Activated CD4-positive, alpha-beta T cell treated with anti-CD3 and anti-CD28 coated beads, Interleukin-2, amount 50 U/mL, for 1 hour (primary cell): Measurements from ENCODE around the gene ADGRE1.

Experiments
- DNase-seq: peaks from one replicate; pipeline ENCODE4 v3.0.0-alpha.2; 2020

ADGRE1 gene

DNA sequence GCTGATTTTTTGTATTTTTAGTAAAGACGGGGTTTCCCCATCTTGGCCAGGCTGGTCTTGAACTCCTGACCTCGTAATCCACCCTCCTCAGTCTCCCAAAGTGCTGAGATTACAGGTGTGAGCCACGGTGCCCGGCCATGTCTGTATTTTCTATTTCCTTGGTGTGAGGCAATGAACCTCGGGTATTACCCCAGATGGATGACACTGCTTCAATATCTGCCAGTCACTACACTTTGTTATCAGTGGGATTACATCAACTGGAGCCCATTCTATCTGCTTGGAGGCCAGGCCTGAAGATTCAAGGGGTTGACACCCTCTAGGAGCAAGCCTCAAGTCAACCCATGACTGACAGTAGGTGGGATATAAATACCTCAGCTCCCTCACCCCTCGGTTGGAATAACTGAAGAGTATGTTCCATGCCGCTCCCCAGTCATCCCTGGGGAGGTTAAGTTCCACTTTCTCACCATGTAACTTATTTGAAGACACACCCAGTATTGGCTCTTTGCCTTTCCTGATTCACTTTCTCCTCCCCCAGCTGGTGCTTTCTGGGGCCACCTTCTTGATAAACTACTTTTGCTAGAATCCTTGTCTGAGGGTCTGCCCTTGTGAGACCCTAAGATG lies 992 bp upstream of the ADGRE1 start:
- no peak for DNase-seq

DNA sequence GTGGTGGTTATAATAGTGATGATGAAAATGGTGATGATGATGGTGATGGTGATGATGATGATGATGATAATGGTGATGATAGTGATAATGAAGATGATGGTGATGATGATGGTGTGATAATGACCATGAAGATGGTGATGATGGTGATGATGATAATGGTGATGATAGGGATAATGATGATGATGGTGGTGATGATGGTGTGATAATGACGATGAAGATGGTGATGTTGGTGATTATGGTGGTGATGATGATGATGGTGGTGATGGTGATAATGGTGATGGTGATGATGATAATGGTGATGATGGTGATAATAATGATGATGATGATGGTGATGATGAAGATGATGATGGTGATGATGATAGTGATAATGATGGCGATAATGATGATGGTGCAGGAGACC lies 1.6 kb downstream of the ADGRE1 start:
- no peak for DNase-seq

DNA sequence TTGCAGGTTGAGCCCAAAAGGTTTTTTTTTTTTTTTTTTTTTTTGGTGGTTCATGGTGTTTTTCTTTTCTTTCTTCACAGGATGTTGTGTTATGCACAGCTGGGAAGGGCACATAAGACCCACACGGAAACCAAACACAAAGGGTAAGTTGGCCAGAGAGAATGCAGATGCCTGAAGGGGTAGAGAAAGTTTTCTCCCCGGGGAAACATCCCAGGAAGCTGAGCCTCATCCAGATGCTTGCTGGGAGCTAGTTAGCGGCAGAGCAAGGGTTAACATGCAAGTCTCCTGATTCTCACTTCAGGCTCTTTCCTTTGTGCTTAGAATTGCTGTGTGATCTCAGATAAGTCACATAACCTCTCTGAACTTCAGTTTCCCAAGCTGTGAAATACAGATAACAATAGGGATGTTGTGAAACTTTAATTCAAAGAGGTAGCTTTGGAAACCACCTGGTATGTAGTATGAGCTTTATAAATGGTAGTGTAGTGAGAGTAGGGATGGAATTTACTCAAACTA lies 3.1 kb downstream of the ADGRE1 start:
- no peak for DNase-seq

DNA sequence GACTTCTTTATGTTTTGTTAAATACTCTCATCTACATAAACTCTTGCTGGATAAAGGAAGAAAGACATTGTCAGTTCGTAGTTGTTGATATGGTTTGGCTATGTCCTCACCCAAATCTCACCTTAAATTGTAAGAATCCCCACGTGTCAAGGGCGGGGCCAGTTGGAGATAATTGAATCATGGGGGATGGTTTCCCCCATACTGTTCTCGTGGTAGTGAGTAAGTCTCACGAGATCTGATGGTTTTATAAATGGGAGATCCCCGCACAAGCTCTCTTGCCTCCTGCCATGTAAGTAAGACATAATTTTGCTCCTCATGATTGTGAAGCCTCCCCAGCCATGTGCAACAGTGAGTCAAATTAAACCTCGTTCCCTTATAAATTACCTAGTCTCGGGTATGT lies 3.6 kb downstream of the ADGRE1 start:
- DNase-seq = peak; percentile 9

DNA sequence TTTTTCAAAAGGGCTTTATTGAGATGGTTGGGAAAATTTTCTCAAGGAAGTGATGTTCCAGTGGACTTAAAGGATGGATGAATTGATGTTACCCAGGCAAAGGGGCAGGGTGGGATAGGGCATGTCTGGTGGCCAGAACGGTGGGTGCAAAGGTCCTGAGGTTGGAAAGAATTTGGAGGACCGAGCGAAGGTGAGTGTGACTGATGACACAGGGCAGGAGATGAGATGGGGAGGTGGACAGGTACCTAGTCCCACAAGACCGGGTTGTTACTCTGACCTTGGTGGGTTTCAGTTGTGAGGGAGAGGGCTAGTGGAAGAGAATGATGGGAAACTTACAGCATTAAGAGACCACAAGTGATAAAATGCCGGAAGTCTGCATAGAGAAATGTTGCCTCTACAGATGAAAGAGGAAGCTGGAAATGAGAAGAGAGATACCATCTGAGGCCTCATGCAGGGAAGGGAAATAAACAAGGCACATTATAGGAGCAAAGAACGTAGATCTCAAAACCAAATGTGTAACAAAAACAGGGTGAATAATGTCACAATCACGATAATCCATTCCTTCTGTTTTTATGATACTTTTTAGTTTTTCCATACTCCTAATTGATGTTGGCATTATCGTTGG lies 4.5 kb downstream of the ADGRE1 start:
- no peak for DNase-seq

DNA sequence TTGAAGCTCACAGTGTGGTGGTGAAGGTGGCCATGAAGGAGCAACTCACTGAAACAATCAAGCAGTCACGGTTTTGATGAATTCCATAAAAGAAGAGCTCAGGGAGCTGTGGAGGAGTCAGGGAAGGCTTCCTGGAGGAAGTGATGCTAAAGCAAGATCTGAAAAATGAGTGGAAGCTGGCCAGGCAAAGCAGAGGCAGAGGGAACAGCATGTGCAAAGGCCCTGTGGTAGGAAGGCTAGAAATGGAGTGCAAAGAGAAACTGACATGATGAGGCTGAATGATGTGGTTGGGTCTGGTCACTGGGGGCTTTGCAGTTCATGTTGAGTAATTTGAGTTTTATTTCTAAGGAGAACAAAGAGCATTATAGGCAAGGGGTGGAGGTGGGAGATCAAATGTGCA lies 6.9 kb downstream of the ADGRE1 start:
- DNase-seq = no peak

DNA sequence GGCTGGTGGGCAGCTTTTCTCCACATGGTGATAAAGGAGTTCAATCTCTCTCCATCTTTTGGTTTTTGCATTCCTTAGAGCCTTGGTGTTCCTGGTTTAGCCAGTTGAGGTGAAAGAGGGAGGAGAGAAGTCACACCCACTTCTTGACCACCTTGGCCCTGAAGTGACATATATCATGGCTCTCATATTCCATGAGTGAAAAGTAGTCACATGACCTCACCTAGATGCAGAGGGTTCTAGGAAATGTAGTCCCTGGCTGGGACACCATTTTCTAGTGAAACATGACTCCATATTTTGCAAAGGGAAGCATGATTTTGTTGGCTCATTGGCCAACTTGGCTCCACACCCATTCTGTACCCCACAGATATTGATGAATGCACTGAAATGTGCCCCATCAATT lies 16.1 kb downstream of the ADGRE1 start:
- DNase-seq = no peak

DNA sequence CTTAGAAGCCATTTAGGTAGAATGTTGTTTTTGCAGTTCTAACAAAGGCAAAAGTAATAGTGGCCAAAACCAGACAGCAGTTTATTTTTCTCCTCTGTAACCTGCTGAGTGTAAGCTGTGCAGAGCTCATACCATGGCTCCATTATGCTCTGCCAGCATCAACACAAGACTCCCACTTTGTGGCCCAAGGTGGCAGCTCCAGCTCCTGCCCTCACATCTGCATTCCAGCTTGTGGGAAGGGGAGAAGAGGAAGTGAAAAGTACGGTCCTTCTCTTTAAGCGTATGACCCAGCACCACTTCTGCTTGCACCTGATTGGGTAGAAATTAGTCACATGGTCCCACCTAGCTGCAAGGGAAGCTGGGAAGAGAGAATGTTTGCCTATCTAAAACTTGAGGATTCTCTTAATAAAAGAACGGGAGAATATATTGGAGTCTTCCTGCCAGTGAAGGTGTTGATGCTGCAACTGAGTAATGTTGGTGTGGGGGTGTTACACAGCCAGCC lies 19.2 kb downstream of the ADGRE1 start:
- DNase-seq = no peak

DNA sequence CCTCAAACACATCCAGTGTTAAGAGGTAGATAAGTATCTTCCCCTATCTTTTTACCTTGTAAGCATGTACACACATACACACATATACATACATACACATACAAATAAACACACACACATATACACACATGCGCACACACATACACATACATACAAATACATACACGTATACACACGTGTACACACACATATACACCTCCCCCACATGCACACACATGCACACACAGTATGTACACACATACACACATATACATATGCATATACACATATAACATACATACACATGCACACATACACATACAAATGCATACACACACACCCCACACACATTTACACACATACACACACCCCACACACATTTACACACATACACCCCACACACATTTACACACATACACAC lies 24.1 kb downstream of the ADGRE1 start:
- DNase-seq = no peak

DNA sequence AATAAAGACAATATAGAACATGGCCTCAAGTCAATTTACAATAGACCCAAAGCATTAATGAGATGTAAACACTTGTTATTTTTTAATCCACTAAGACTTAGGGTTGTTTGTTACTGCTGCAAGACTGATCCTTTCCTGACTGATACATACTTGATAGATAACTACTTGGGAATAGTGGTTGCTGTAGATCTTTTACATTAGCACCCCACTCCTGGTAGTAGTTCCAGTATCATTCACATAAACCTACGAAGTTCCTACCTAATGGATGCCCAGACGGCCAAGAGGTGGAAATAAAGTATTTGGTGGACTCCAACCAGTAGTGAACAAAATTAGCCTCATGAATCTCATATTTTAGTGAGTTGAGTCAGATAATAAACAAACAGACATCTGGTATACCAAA lies 26.9 kb downstream of the ADGRE1 start:
- no peak for DNase-seq

DNA sequence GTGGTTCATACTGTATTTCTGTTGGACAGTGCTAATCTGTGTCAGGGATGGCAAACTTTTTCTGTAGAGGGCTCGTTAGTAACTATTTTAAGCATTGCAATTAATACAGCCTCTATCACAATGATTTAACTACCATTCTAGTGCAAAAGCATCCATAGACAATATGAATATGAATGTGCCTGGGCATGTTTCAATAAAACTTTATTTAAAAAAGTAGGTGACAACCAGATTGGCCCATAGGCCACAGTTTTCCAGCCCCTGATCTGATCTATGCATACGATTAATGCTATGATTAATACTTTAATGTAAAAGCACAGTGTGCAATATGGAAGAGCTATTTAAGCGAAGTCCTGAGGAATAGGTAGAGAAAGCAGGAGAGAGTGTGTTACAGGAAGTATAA lies 29.6 kb downstream of the ADGRE1 start:
- no peak for DNase-seq

DNA sequence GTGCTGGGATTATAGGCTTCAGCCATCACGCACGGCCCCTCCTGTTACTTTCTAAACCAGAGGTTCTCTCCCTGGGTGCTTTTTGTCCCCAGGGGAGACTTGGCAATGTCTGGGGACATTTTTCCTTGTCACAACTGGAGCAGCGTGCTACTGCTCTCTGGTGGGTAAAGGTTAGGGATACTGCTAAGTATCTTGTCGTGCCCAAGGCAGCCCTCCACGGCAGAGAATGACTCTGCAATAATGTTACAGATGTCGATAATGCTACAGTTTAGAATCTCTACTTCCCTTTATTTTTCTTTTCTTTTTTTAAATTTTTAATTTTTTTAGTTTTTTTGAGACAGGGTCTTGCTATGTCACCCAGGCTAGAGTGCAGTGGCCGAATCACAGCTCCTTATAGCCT lies 38.0 kb downstream of the ADGRE1 start:
- no peak for DNase-seq

DNA sequence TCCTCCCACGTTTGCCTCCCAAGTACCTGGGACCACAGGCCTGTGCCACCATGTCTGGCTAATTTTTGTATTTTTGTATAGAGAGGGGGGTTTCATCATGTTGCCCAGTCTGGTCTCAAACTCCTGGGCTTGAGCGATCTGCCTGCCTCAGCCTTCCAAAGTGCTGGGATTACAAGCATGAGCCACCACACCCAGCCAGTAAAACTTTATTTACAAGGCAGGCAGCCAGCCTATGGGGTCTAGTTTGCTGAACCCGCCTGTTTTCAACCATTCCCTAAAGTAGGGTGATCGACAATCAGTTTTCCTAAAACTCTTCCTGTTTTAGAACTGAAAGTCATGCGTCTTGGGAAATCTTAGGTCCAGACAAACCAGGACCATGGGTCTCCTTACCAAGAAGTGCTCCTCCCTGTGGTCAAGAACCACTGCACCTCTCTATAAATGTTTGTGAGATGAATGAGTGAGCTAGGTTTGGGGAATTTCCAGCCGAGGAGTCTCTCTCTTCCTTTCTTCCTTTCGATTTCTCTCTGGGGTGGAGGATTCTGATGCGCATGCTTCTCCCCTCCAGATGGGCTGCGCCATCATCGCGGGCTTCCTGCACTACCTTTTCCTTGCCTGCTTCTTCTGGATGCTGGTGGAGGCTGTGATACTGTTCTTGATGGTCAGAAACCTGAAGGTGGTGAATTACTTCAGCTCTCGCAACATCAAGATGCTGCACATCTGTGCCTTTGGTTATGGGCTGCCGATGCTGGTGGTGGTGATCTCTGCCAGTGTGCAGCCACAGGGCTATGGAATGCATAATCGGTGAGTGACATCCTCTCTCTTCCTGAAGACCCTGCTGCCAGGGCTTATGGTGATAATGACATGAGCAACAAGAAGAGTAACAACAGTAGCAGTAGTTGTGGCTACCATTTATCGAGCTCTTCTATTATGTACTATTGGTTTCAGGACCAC lies 38.7 kb downstream of the ADGRE1 start:
- DNase-seq = peak; percentile 2

DNA sequence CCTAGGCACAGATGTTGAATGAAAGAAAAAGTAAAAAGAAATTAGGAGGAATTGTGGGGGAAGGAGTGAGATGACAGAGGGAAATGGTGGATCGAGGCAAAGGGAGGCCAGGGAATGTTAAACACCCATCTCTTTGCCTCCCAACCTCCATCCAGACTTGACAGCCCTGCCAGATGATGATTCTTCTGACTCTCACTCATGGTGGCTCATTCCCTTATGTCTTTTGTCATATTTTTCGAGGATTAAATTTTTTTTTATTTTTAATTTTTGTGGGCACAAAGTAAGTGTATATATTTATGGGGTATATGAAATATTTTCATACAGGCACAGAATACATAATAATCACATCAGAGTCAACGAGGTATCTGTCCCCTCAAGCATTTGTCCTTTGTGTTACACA lies 42.8 kb downstream of the ADGRE1 start:
- DNase-seq = no peak

DNA sequence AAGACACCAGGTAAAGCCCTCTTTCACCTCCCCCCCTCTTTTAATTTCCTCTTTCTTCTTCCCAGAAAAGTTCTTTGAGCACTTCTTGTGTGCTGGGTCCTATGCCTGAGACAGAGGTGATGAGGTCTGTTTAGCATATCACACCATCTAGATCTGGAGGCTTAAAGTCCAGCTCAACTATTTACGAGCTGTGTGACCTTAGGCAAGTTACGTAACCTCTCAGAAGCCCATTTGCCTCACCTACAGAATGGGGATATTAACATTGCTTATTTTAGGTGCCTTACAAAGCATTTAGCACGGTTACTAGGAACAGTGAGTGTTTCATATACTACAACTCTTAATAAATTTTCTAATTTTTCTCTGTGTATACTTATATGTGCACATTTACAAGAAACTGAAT lies 47.7 kb downstream of the ADGRE1 start:
- DNase-seq = no peak

DNA sequence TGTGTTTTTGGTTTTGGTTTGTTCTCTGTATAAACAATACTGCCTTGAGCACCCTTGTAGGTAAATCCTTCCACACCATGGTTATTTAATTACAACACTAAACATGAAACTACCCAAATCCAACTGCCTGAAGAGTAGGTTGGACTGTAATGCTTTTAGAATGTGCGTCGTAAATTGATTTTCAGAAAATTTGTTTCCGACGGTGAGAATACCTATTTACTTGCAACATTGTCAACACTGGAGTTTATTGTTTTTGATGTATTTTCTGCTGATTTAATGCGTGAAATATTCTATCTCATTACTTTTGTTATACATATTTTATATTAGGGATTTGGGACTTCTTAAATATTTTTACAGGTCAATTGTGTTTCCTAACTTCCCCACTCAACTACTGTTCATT lies 48.2 kb downstream of the ADGRE1 start:
- no peak for DNase-seq

DNA sequence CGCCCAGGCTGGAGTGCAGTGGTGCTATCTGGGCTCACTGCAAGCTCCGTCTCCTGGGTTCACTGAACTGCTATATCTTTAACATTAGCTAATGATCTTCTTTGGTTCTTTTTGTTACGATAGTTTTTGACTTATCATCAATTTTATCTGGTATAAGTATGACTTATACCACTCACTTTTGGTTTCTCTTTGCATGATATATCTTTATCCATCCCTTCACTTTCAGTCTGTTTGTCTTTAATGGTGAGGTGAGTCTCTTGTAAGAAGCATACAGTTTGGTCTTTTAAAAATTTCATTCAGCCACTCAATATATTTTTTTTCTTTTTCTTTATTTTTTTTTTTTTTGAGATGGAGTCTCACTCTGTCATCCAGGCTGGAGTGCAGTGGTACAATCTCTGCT lies 58.4 kb downstream of the ADGRE1 start:
- no peak for DNase-seq

DNA sequence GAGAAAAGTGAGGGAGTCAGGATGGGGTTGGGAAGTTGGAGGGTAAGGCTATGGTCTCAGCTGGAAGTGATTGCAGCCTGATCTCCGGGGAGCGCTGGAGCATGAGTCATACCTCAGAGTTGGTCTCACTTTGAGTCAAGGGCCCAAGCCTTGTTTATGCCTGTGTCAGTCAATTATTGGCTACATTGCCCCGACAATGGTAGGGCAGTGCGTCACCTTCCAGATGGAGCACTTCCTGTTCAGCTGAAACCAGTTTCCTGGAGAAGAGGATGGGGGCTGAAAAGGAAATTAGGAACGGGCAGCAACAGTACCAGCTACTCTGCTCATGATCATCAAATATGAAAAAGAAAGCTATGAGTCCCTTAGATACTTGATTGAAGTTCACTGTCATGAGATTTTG lies 60.4 kb downstream of the ADGRE1 start:
- no peak for DNase-seq

DNA sequence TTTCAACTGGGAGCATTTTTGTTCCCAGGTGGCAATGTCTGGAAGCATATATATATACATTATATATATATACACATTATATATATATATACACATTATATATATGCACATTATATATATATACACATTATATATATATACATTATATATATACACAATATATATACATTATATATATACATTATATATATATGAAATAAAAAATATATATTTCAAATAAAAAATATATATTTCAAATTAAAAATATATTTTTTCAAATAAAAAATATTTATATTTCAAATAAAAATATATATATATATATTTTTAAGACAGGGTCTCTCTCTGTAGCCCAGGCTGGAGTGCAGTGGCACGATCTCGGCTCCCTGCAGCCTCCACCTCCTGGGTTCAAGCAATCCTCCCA lies 61.5 kb downstream of the ADGRE1 start:
- no peak for DNase-seq

DNA sequence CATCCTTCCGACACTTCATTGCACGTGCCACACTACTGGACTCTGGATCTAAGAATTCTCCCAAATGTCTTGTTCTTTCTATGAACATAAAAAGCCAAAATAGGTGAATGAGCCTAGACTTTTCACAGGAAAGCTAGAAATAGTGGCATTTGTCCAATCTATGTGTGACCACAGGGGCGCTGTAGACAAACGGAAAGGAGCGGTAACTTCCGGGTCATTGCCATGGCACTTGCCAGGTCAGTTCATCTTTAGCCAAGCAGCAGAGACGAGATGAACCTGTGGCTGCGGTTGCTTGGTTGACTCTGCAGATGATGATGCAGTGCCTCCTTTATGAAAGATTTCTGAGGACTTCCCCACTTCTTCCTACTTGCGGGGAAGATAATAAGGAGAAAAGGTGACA lies 65.6 kb downstream of the ADGRE1 start:
- no peak for DNase-seq

DNA sequence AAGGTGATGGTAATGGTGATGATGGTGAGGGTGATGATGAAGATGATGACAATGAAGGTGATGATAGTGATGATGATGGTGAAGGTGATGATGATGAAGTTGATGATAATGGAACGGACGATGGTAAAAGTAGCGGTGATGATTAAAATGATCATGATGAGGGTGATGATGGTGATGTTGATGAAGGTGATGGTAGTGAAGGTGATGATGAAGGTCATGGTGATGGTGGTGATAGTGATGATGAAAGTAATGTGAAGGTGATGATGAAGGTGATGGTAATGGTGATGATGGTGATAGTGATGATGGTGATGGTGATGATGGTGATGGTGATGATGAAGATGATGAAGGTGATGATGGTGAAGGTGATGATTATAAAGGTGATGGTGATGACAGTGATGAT lies 67.7 kb downstream of the ADGRE1 start:
- no peak for DNase-seq

DNA sequence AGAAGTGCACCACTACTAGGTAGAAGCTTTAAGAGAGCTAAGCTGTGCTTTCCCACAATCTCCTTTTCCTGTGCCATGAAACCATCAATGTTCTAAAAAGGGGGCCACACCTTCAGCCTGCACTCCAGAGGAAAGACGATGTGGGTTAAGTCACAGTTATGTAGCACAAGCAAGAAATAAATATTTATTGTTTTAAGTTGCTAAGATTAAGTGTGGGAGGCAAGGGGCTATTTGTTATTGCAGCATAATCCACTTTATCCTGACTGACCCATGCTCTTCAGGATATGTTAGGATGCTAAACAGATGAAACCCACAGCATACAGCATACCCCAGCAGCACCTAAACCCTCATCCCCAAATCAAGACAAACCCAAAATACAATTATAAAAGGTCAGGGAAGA lies 69.2 kb downstream of the ADGRE1 start:
- DNase-seq = no peak

DNA sequence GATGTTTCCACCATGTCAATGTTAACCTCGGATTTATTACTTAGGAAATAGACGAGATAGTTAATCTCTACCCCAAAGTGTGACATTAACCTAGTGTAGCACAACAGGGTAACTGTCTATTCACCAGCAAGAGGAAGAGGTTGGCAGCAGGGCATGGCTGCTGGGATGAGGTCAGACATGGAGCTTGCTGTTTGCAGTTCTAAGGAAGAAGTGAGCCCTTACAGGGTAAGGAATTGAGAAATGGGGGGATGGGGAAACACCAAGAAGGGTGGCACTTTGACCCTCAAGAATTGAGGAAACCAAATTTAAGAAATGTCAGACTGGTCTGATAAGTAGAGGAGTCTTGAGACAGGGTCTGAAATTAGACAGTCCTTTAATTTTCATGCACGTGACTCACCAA lies 71.4 kb downstream of the ADGRE1 start:
- DNase-seq = no peak
